ENCODE results near the gene ADAM12.

GRCh38 chr10:126099366-126099765, 288.9 kb downstream of the ADAM12 start:
- TF ChIP-seq POLR2A (IDR thresholded peaks at IDR 0.05) (no peak), CTCF (IDR thresholded peaks at IDR 0.05) (no peak)
